ENCODE measurements around the gene CFAP410.
A peak's percentile ranks its signal among the peaks of the same experiment; 100 is the strongest.

The CFAP410 gene

GRCh38 chr21:44360159-44360558, 21.0 kb upstream of the CFAP410 start:
- Histone ChIP-seq H3K4me1 (ENCODE audit: control insufficient read depth in 5 of 5, insufficient read depth in 5 of 5, low read length in 5 of 5) (peaks cover 0 to 11% (median 0%) of the 10 kb centered on the region in 5 donors), H3K9me3 (ENCODE audit: control insufficient read depth in 5 of 5, low read length in 5 of 5) (peaks cover 0 to 14% (median 0%) of the 10 kb centered on the region in 5 donors), H3K4me3 (ENCODE audit: low read depth in 1 of 5, low read length in 5 of 5) (no peak overlapping the region), H3K9ac (ENCODE audit: low read length in 5 of 5) (no peak overlapping the region), H3K27ac (ENCODE audit: low read depth, low read length) (no peak overlapping the region), H3K27me3 (ENCODE audit: control insufficient read depth in 5 of 5, insufficient read depth in 4 of 5, low read length in 5 of 5) (peaks cover 0 to 2% (median 0%) of the 10 kb centered on the region in 5 donors), H3K36me3 (ENCODE audit: control insufficient read depth in 5 of 5, insufficient read depth in 5 of 5, low read length in 5 of 5) (peaks cover 0 to 11% (median 0%) of the 10 kb centered on the region in 5 donors)

- H3K27ac ChIP-seq (ENCODE audit: low read depth, low read length), result no peak overlapping the region
- peaks cover under 1 to 18% (median 4%) of the 10 kb centered on the region in 5 donors for H3K4me1 ChIP-seq (ENCODE audit: control insufficient read depth in 5 of 5, insufficient read depth in 5 of 5, low read length in 5 of 5)
- peaks cover 0 to 10% (median 0%) of the 10 kb centered on the region in 5 donors for H3K36me3 ChIP-seq (ENCODE audit: control insufficient read depth in 5 of 5, insufficient read depth in 5 of 5, low read length in 5 of 5)
- H3K27me3 ChIP-seq (ENCODE audit: control insufficient read depth in 5 of 5, insufficient read depth in 4 of 5, low read length in 5 of 5), result peaks cover 0 to under 1% (median 0%) of the 10 kb centered on the region in 5 donors
- no peak overlapping the region for H3K4me3 ChIP-seq (ENCODE audit: low read depth in 1 of 5, low read length in 5 of 5)
- H3K9ac ChIP-seq (ENCODE audit: low read length in 5 of 5), result no peak overlapping the region
- peaks cover 0 to 13% (median 0%) of the 10 kb centered on the region in 5 donors for H3K9me3 ChIP-seq (ENCODE audit: control insufficient read depth in 5 of 5, low read length in 5 of 5)
Observed at GRCh38 chr21:44359396-44359795, 20.2 kb upstream of the CFAP410 start.

- no peak overlapping the region for H3K9ac ChIP-seq (ENCODE audit: low read length in 5 of 5)
- no peak overlapping the region for H3K27ac ChIP-seq (ENCODE audit: low read depth, low read length)
- H3K4me3 ChIP-seq (ENCODE audit: low read depth in 1 of 5, low read length in 5 of 5), result no peak overlapping the region
- no peaks in the 10 kb centered on the region for H3K27me3 ChIP-seq (ENCODE audit: control insufficient read depth in 5 of 5, insufficient read depth in 4 of 5, low read length in 5 of 5)
- peaks cover 9 to 39% (median 26%) of the 10 kb centered on the region in 5 donors for H3K4me1 ChIP-seq (ENCODE audit: control insufficient read depth in 5 of 5, insufficient read depth in 5 of 5, low read length in 5 of 5)
- H3K36me3 ChIP-seq (ENCODE audit: control insufficient read depth in 5 of 5, insufficient read depth in 5 of 5, low read length in 5 of 5), result peaks cover 0 to 10% (median 0%) of the 10 kb centered on the region in 5 donors
- no peaks in the 10 kb centered on the region for H3K9me3 ChIP-seq (ENCODE audit: control insufficient read depth in 5 of 5, low read length in 5 of 5)
Observed at GRCh38 chr21:44357064-44357837, 18.1 kb upstream of the CFAP410 start.

- peaks cover 9 to 45% (median 31%) of the 10 kb centered on the region in 5 donors for H3K4me1 ChIP-seq (ENCODE audit: control insufficient read depth in 5 of 5, insufficient read depth in 5 of 5, low read length in 5 of 5)
- H3K4me3 ChIP-seq (ENCODE audit: low read depth in 1 of 5, low read length in 5 of 5), result no peak overlapping the region
- no peak overlapping the region for H3K27ac ChIP-seq (ENCODE audit: low read depth, low read length)
- H3K9ac ChIP-seq (ENCODE audit: low read length in 5 of 5), result no peak overlapping the region
- H3K9me3 ChIP-seq (ENCODE audit: control insufficient read depth in 5 of 5, low read length in 5 of 5), result no peaks in the 10 kb centered on the region
- peaks cover 0 to 2% (median 0%) of the 10 kb centered on the region in 5 donors for H3K27me3 ChIP-seq (ENCODE audit: control insufficient read depth in 5 of 5, insufficient read depth in 4 of 5, low read length in 5 of 5)
- peaks cover 0 to 10% (median 0%) of the 10 kb centered on the region in 5 donors for H3K36me3 ChIP-seq (ENCODE audit: control insufficient read depth in 5 of 5, insufficient read depth in 5 of 5, low read length in 5 of 5)
Observed at GRCh38 chr21:44356636-44357035, 17.4 kb upstream of the CFAP410 start.

- no peak overlapping the region for H3K27ac ChIP-seq (ENCODE audit: low read depth, low read length)
- H3K36me3 ChIP-seq (ENCODE audit: control insufficient read depth in 5 of 5, insufficient read depth in 5 of 5, low read length in 5 of 5), result peaks cover 0 to 10% (median 0%) of the 10 kb centered on the region in 5 donors
- H3K4me3 ChIP-seq (ENCODE audit: low read depth in 1 of 5, low read length in 5 of 5), result no peak overlapping the region
- peaks cover 9 to 50% (median 35%) of the 10 kb centered on the region in 5 donors for H3K4me1 ChIP-seq (ENCODE audit: control insufficient read depth in 5 of 5, insufficient read depth in 5 of 5, low read length in 5 of 5)
- H3K27me3 ChIP-seq (ENCODE audit: control insufficient read depth in 5 of 5, insufficient read depth in 4 of 5, low read length in 5 of 5), result peaks cover 0 to 7% (median 0%) of the 10 kb centered on the region in 5 donors
- H3K9ac ChIP-seq (ENCODE audit: low read length in 5 of 5), result no peak overlapping the region
- H3K9me3 ChIP-seq (ENCODE audit: control insufficient read depth in 5 of 5, low read length in 5 of 5), result no peaks in the 10 kb centered on the region
Observed at GRCh38 chr21:44356160-44356559, 17.0 kb upstream of the CFAP410 start.

GRCh38 chr21:44354775-44355771, 15.9 kb upstream of the CFAP410 start:
- Histone ChIP-seq H3K9ac (ENCODE audit: low read length in 5 of 5) (no peak overlapping the region), H3K27me3 (ENCODE audit: control insufficient read depth in 5 of 5, insufficient read depth in 4 of 5, low read length in 5 of 5) (peaks cover 0 to 10% (median 0%) of the 10 kb centered on the region in 5 donors), H3K27ac (ENCODE audit: low read depth, low read length) (no peak overlapping the region), H3K4me1 (ENCODE audit: control insufficient read depth in 5 of 5, insufficient read depth in 5 of 5, low read length in 5 of 5) (peaks cover 9 to 56% (median 41%) of the 10 kb centered on the region in 5 donors), H3K36me3 (ENCODE audit: control insufficient read depth in 5 of 5, insufficient read depth in 5 of 5, low read length in 5 of 5) (peaks cover 0 to 10% (median 0%) of the 10 kb centered on the region in 5 donors), H3K9me3 (ENCODE audit: control insufficient read depth in 5 of 5, low read length in 5 of 5) (no peaks in the 10 kb centered on the region), H3K4me3 (ENCODE audit: low read depth in 1 of 5, low read length in 5 of 5) (peak overlapping the region in 3 of 5 donors; percentile 5 to 60 (median 51))

GRCh38 chr21:44354001-44354405, 14.8 kb upstream of the CFAP410 start:
- H3K4me1 ChIP-seq (ENCODE audit: control insufficient read depth in 5 of 5, insufficient read depth in 5 of 5, low read length in 5 of 5), result peaks cover 9 to 62% (median 45%) of the 10 kb centered on the region in 5 donors
- H3K4me3 ChIP-seq (ENCODE audit: low read depth in 1 of 5, low read length in 5 of 5), result peak overlapping the region; percentile 36 to 60 (median 36)
- peaks cover 0 to 10% (median 0%) of the 10 kb centered on the region in 5 donors for H3K36me3 ChIP-seq (ENCODE audit: control insufficient read depth in 5 of 5, insufficient read depth in 5 of 5, low read length in 5 of 5)
- H3K9ac ChIP-seq (ENCODE audit: low read length in 5 of 5), result peak overlapping the region in 3 of 5 donors; percentile 6 to 36 (median 21)
- H3K27ac ChIP-seq (ENCODE audit: low read depth, low read length), result peak overlapping the region; percentile 54
- no peaks in the 10 kb centered on the region for H3K9me3 ChIP-seq (ENCODE audit: control insufficient read depth in 5 of 5, low read length in 5 of 5)
- H3K27me3 ChIP-seq (ENCODE audit: control insufficient read depth in 5 of 5, insufficient read depth in 4 of 5, low read length in 5 of 5), result peaks cover 0 to 20% (median 5%) of the 10 kb centered on the region in 5 donors

GRCh38 chr21:44353191-44353970, 14.2 kb upstream of the CFAP410 start, which contains the start of gene TRPM2:
Gene TRPM2 (plus strand): TSS chr21:44353621. CDS start chr21:44353701, 80 bp downstream.
- H3K4me3 ChIP-seq (ENCODE audit: low read depth in 1 of 5, low read length in 5 of 5), result peak within 1 kb of the TSS; percentile 36 to 60 (median 42)
- no peaks in the 10 kb centered on the region for H3K9me3 ChIP-seq (ENCODE audit: control insufficient read depth in 5 of 5, low read length in 5 of 5)
- peaks cover 0 to 22% (median 8%) of the 10 kb centered on the region in 5 donors for H3K27me3 ChIP-seq (ENCODE audit: control insufficient read depth in 5 of 5, insufficient read depth in 4 of 5, low read length in 5 of 5)
- H3K4me1 ChIP-seq (ENCODE audit: control insufficient read depth in 5 of 5, insufficient read depth in 5 of 5, low read length in 5 of 5), result peaks cover 9 to 62% (median 45%) of the 10 kb centered on the region in 5 donors
- H3K27ac ChIP-seq (ENCODE audit: low read depth, low read length), result peak within 1 kb of the TSS; percentile 54
- peaks cover 0 to 10% (median 0%) of the 10 kb centered on the region in 5 donors for H3K36me3 ChIP-seq (ENCODE audit: control insufficient read depth in 5 of 5, insufficient read depth in 5 of 5, low read length in 5 of 5)
- peak within 1 kb of the TSS in 4 of 5 donors; percentile 6 to 49 (median 28) for H3K9ac ChIP-seq (ENCODE audit: low read length in 5 of 5)
